HFFc6 (cell line): ENCODE results near the gene PAPSS2. TPM values are rescaled to one million over a fixed set of nuclear protein-coding genes. Genes with fewer than 3 reads are reported as not detected.

Source experiments
- DNase-seq: peaks from one replicate; pipeline ENCODE4 v3.0.0-alpha.2; 2018
- H3K27ac Mint-ChIP-seq: 2 replicates; pipeline ENCODE4 v1.8.0; 2020; ENCODE audit warnings: mild to moderate bottlenecking, mixed read lengths
- H3K27me3 Mint-ChIP-seq: 2 replicates; pipeline ENCODE4 v1.8.0; 2021; ENCODE audit warnings: mild to moderate bottlenecking, moderate library complexity, mixed read lengths; ENCODE audit not compliant: insufficient read depth
- H3K36me3 Mint-ChIP-seq: 2 replicates; pipeline ENCODE4 v1.8.0; 2021; ENCODE audit warnings: low read depth, mixed read lengths
- H3K4me1 Mint-ChIP-seq: 2 replicates; pipeline ENCODE4 v1.8.0; 2020; ENCODE audit warnings: low read depth, mixed read lengths
- H3K4me3 Mint-ChIP-seq: 2 replicates; pipeline ENCODE4 v1.8.0; 2020; ENCODE audit warnings: mild to moderate bottlenecking, moderate library complexity, mixed read lengths
- H3K9me3 Mint-ChIP-seq: 2 replicates; pipeline ENCODE4 v1.8.0; 2020; ENCODE audit warnings: mild to moderate bottlenecking, mixed read lengths
- CTCF ChIP-seq: fragments of 200-600 bp; sonication (generic); IDR thresholded peaks from 2 replicates; pipeline ENCODE4 v1.5.0; 2021; ENCODE audit warnings: antibody characterized with exemption, mild to moderate bottlenecking
- total RNA-seq, 6 experiments: library from RNA; stranded (reverse); fragmentation: NEBNext Ultra II Directional; extraction: Animal tissue kit (Norgen Biotek cat#: 25700); gene quantifications; 2 replicates in 1 of 6; 3 replicates in 5 of 6; pipeline ENCODE4 v1.2.3, GENCODE V29; 2021

PAPSS2 gene
- total RNA-seq, 6 experiments from 2014 or later, result 388 to 630 (median 429) TPM

DNA sequence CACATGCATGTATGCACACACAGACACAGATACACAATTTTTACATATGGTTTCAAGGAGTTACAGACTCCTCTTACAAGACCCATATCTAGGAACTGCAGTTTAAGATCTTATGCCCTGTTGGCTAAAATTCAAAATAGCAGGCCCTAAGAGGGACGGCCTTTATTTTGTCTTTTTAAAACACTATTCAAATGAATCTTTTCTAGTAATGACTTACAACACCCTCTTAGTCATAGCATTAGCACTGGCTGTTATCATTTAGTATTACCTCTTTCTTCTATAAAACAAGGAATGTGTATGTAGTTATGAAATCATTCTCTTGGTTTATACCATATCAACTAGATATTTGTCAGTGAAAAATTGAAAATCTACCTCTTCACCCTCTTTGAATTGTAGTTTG is 15.3 kb downstream of the PAPSS2 start:
- Mint-ChIP-seq H3K9me3 (no peaks in the 10 kb centered on the region), H3K4me1 (peaks cover 73% of the 10 kb centered on the region), H3K4me3 (peak overlapping the region; percentile 65), H3K36me3 (peaks cover 34% of the 10 kb centered on the region), H3K27me3 (no peaks in the 10 kb centered on the region), H3K27ac (peak overlapping the region; percentile 84)
- peak; percentile 54 for DNase-seq
- TF ChIP-seq CTCF, result peak; percentile 21; the same call in 1 of the 2 replicates

GRCh38 chr10:87675396-87676376 is 16.0 kb downstream of the PAPSS2 start:
- Mint-ChIP-seq H3K4me3 (peak overlapping the region; percentile 65), H3K9me3 (no peaks in the 10 kb centered on the region), H3K36me3 (peaks cover 34% of the 10 kb centered on the region), H3K27me3 (no peaks in the 10 kb centered on the region), H3K27ac (peak overlapping the region; percentile 84), H3K4me1 (peaks cover 69% of the 10 kb centered on the region)
- peak; percentile 88 for DNase-seq
- no peak for TF ChIP-seq CTCF

GRCh38 chr10:87677595-87677994 is 17.9 kb downstream of the PAPSS2 start:
- peaks cover 38% of the 10 kb centered on the region for H3K36me3 Mint-ChIP-seq
- no peaks in the 10 kb centered on the region for H3K9me3 Mint-ChIP-seq
- H3K4me3 Mint-ChIP-seq, result no peak overlapping the region
- peaks cover 65% of the 10 kb centered on the region for H3K4me1 Mint-ChIP-seq
- no peak for DNase-seq
- H3K27me3 Mint-ChIP-seq, result no peaks in the 10 kb centered on the region
- H3K27ac Mint-ChIP-seq, result peak overlapping the region; percentile 84; the same call in 1 of the 2 replicates
- no peak for TF ChIP-seq CTCF

DNA sequence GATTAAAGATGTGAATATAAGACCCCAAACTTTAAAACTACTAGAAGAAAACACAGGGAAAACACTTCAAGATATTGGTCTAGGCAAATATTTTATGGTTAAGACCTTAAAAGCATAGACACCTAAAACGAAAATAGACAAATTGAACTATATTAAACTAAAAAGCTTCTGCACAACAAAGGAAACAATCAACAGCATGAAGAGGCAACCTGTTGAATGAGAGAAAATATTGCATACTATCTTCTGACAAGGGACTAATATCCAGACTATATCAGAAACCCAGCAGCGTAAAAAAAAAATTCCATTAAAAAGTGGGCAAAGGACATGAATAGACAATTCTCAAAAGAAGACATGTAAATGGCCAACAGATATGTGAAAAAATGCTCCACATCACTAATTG is 18.6 kb downstream of the PAPSS2 start:
- H3K4me1 Mint-ChIP-seq, result peaks cover 57% of the 10 kb centered on the region
- DNase-seq, result no peak
- H3K4me3 Mint-ChIP-seq, result no peak overlapping the region
- H3K9me3 Mint-ChIP-seq, result no peaks in the 10 kb centered on the region
- TF ChIP-seq CTCF, result no peak
- no peaks in the 10 kb centered on the region for H3K27me3 Mint-ChIP-seq
- peaks cover 35% of the 10 kb centered on the region for H3K36me3 Mint-ChIP-seq
- H3K27ac Mint-ChIP-seq, result no peak overlapping the region

DNA sequence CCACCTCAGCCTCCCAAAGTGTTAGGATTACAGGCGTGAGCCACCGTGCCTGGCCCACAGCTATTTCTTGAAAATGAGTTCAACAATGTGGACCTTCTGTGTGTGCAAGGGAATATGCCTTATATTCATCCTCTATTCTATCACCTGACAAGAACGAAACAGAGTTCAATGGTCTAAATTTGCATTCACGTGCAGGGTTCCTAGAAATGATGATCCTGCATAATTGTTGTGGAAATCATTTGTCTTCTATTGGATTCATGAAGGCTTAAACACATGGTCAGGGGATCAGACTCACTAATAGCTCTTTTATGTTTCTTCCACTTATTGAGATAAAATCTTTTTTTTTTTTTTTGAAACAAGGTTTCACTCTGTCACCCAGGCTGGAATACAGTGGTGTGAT is 23.7 kb downstream of the PAPSS2 start:
- DNase-seq, result no peak
- peaks cover 39% of the 10 kb centered on the region for H3K36me3 Mint-ChIP-seq
- H3K4me1 Mint-ChIP-seq, result peaks cover 35% of the 10 kb centered on the region
- TF ChIP-seq CTCF, result no peak
- H3K4me3 Mint-ChIP-seq, result no peak overlapping the region
- H3K27me3 Mint-ChIP-seq, result no peaks in the 10 kb centered on the region
- no peaks in the 10 kb centered on the region for H3K9me3 Mint-ChIP-seq
- H3K27ac Mint-ChIP-seq, result no peak overlapping the region
